ENCODE data around the gene HELZ2.
A peak's percentile ranks its signal among the peaks of the same experiment; 100 is the strongest.
"Not testable (repeated sequence)": the region's sequence is repeated elsewhere in the genome, so short reads cannot be mapped to it uniquely, and the experiment has no call there.

The HELZ2 gene, protein sequence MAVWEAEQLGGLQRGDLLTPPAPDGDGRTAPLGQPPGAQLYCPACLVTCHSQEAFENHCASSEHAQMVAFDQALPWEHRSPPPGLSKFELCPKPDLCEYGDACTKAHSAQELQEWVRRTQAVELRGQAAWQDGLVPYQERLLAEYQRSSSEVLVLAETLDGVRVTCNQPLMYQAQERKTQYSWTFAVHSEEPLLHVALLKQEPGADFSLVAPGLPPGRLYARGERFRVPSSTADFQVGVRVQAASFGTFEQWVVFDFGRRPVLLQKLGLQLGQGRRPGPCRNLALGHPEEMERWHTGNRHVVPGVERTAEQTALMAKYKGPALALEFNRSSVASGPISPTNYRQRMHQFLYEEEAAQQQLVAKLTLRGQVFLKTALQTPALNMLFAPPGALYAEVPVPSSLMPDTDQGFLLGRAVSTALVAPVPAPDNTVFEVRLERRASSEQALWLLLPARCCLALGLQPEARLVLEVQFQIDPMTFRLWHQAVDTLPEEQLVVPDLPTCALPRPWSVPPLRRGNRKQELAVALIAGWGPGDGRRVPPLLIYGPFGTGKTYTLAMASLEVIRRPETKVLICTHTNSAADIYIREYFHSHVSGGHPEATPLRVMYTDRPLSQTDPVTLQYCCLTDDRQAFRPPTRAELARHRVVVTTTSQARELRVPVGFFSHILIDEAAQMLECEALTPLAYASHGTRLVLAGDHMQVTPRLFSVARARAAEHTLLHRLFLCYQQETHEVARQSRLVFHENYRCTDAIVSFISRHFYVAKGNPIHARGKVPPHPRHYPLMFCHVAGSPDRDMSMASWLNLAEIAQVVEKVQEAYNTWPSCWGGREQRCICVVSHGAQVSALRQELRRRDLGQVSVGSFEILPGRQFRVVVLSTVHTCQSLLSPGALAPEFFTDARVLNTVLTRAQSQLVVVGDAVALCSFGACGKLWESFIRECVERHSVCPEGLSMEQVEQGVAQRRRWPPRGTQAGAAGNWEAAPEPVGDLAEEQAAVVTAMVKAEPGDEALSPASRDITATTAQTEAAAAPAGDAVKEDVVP (N-terminal part only)

DNA sequence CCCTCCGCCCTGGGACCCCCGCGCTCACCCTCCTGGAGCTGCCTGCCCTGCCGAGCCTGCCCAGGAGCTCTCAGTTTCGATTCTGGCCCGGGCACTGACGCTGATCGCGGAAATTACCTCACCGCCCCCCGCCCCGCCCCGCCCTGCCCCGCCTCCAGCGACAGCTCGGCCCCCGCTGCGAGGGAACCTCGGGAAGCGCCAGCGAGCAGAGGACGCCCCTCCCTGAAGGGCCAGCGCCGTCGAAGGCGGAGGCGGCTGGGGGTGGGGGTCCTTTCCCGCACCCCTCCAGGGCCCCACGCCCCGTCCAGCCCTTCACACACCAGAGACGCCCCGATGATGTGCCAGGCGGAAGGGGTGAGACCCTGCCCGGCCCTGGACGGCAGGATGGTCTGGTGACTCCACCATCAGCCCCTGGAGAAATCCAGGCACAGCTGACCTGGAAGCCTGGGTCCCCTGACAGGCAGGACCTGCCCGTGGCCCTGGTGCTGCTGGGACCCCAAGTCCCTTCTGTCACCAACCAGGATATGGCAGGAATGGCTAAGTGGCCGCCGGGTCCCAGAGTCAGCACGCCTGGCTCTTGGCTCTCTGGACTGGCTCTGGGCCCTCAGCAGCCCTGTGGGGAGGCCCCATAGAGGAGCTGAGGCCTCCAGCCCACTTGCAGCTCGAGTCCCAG is at the start of gene HELZ2:
HELZ2 (minus strand) TSS at position 84 of the 673 bp plus-strand sequence. CDS start 1,854 bp downstream, outside the sequence.
- DNase-seq = peak; percentile 60 to 76 (median 67)

DNA sequence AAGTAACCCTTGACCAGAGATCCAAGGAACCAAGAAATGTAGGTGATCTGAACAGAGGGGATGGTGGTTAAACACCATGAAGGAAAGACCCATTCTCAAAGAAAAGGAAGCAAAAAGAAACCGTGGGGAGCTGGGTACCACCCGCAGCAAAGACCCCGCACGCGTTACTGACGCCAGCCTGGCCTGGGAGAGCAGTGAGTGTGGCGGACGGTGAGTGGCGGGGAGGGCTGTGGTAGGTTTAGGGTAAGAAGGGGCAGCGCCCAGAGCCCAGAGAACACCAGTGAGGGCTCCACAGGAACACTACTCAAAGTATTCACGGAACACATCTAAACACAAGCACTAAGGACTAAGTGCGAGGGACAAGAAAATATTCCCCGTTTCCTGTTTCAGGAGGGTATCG is 48.7 kb upstream of the HELZ2 start:
- no peak for DNase-seq

DNA sequence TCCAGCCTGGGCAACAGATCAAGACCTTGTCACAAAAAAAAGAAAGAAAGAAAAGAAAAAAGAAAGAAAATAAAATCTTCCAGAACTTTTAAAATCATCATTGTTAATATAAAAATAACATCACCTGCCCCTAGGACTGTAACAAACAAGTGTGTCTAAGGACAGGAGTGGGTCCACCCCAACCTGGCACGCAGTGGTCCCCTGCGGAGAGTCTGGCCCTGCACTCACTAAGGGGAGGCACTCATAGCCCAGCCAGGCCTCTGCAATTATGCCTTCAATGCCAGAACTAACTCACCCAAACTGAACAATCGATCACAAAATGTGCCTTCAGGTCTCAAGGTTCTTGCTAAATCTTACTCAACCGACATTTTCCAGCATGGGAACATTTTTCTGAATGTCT is 48.1 kb upstream of the HELZ2 start:
- no peak for DNase-seq

DNA sequence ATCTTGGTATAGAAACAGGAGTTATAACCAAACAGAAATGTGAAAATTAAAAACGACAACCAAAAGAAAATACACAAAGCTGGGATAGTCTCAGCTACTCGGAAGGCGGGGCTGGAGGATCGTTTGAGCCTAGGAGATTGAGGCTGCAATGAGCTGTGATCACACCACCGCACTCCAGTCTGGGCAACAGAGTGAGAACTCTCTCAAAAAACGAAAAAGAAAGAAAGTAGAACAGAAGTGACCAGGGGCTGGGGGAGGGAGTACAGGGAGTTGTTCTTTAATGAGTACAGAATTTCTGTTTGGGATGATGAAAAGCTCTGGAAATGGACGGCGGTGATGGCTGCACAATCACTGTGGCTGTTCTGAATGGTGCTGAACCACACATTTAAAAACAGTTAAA is 47.0 kb upstream of the HELZ2 start:
- DNase-seq = no peak

DNA sequence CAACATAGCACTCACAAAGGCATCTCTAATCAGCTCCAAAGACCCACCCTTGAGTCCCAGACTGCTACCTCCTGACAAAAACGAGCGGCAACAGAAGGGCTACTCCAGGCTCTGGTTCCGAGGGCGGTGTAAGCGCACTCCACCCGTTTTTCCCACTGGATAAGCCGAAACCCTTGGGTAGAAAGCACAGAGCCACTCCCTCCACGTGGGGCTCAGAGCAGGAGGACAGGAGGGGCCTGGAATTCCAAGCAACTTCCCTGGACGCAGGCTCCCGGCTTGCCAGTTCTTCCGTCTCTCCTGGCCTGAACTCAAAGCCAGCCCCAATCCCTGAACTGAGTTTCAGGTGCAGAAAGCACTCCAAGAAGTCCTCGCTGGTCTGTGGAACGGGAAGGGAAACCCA is 45.5 kb upstream of the HELZ2 start:
- DNase-seq = no peak

DNA sequence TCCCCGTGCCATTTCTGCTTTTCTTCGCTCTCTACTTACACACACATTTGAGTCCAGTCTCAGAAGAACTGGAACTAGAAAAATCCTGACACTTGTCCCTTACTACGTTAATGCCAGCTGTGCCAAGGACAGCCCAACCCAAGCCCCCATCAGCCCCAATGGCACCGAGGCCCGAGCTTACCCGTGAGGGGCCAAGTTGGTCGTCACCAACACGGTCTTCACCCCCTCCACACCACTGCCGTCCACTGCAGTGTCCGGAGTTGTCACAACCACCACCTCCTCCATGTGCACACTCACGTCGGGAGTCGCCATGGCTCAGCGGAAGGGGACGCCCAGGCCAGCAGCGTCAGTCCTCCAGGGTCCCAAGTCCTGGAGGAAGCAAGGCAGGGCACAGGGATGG is 45.0 kb upstream of the HELZ2 start:
- DNase-seq = no peak

DNA sequence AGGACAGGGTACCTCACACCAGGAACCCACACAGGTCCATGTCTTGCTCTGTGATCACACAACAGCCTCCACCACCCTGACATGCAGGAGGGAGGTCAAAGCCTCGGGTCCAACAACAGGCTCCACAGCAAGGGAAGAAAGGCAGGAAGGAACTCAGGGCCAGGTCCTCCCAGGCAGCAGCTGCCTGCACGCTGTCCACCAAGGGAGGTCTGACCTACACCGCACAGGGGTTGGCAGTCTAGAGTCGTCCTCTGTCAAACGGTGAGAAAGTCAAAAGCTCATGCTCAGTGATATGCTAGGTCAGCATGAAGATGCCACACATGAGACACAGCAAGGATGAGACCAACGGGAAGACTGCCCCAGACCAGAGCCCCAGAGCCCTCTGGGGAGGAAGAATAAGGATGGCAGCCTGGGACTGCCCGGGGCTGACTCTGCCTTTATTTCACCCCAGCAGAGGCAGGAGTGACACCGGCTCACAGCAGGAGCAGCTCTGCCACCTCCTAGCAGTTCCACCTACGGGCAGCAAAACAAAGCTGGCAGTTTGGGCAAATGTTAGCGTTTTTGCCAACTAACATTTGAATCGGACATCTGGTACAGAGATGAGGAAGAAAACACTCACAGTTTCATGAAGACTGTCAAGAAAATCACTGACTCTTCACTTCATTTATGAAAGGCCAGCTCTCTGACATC is 44.4 kb upstream of the HELZ2 start:
- DNase-seq = no peak

DNA sequence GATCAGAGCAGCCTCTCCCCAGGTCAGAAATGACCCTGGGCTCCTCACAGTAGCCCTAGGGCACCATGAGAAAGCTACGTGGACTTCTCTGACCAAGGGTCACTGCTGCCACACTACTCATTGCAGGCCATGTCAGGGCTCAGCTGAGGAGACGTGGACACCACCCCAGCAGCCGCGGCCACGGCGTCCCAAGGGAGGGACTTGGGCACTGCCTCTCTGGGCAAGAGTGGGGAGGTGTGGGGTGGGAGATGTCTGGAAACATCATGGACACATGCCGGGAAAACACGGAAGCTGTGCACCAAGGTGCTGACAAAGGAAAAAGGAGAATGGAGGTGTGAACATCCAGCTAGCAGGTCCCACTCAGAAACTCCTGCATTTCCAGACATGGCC is 43.8 kb upstream of the HELZ2 start:
- DNase-seq = no peak

DNA sequence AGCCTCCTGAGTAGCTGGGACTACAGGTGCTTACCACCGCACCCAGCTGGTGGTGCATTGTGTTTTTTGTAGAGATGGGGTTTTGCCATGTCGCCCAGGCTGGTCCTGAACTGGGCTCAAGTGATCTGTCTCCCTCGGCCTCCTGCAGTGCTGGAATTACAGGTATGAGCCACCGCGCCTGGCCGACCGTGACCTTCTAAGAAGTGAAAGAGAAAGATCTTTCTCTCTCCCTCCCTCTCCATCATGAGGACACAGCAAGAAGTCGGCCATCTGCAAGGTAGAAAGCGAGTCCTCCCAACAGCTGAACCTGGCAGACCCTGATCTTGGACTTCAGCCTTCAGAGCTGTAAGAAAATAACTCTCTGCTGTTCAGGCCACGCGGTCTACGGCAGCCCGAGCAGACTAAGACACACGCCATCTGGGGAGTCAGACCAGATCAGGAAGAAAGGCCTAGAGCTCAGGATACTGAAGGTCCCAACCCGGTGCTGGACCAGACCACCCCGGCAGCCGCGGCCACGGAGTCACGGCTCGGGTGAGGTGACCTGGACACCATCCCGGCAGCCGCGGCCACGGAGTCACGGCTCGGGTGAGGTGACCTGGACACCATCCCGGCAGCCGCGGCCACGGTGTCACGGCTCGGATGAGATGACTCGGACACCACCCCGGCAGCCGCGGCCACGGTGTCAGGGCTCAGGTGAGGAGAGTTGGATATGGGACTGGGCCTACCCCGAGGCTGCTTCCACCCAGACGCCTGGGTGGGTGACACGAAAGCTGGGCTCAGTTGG is 43.2 kb upstream of the HELZ2 start:
- DNase-seq = no peak

DNA sequence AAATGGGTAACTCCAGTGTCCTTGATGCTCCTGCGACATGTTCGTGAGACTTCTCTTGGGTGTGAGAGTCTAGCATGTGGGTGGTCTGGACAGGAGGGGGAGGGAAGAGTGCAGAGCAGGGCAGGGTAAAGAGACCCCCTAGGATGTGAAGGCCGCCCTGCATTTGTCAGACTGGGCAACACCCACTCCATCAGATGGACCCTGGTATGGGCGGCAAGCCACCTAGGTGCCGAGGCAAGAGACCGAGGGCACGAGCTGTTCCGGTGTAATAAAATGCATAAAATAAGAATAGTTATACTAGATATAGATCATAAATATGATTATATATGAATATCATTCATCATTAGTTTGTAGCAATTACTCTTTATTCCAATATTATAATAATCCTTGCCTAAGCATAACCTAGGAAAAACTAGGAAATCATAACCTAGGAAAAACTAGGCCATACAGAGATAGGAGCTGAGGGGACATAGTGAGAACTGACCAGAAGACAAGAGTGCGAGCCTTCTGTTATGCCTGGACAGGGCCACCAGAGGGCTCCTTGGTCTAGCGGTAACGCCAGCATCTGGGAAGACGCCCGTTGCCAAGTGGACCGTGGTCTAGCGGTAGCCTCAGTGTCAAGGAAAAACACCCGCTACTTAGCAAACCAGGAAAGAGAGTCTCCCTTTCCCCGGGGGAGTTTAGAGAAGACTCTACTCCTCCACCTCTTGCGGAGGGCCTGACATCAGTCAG is 40.0 kb upstream of the HELZ2 start:
- DNase-seq = not testable (repeated sequence)

DNA sequence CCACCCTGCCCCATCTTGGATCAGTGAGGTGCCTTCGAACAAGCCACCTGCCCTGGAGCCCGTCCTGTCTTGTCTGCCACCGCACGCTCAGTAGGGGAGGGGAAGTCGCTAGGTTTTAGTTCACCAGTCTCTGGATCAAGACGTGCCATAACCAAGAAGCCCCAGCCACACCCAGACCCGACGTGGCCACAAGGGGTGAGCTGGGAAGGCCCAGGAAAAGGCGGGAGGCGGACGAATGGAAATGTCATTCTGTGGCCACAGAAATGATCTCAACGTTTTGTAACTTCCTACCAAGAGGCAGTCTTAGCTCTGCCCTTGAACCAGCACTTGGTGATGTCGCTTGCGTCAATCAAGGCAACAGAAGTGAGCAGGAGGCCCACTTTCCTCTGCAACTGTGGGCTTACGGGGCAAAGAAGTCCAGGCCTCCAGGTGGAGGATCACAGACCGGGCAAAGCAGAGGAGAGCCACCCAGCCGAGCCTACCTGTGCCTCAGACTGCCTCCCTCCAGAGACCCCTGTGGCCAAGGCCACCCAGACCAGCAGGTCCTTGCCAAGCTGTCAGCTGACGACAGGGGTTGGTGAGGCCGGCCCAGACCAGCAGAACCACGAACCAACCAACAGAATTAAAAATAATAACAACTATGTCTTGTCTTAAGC is 38.4 kb upstream of the HELZ2 start:
- no peak for DNase-seq

DNA sequence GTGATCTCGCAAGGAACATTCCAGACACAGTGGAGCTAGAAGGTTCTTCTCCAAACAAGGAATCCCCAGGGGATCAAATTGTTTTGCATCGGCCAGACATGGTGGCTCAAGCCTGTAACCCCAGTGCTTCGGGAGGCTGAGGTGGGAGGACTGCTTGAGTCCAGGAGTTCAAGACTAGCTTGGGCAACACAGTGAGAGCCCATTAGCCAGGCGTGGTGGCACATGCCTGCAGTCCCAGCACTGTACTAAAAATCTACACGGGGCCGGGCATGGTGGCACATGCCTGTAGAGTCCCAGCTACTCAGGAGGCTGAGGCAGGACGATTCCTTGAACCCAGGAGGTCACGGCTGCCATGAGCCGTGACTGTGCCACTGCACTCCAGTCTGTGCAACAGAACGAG is 37.6 kb upstream of the HELZ2 start:
- no peak for DNase-seq

DNA sequence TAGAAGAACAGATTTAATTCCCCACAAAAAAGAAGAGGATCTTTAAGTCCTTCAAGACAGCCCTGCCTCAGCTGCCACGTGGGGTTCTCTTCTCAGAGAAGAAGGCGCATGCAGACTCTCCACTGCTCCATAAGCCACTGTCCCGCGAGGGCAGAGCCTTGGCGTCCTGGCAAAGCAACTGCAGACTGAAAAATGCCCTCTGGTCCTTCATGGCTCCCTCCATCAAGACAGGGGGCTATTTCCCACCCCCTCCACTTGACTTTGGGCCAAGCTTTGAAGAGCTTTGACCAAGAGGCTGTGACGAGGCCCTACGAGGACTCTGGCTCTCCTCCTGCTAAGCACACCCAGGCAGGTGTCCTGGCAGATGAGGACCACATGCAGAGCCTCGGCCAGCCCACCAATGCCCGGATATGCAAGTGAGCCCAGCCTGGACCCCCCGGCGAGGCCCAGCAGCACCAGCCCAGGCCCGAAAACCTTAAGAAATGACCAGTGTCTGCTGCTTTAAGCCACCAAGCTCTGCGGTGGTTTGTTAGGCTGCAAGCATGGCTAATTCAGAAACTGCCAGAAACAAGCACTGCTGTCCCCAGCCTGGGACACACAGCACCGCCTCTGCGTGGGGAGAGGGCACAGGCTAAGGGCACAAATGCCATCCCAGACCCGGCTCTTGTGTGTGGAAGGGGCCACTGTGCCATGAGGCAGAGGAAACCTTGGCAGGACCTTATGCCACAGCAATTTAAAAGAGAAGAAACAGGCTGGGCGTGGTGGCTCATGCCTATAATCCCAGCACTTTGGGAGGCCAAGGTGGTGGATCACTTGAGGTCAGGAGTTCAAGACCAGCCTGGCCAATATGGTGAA is 36.8 kb upstream of the HELZ2 start:
- no peak for DNase-seq

DNA sequence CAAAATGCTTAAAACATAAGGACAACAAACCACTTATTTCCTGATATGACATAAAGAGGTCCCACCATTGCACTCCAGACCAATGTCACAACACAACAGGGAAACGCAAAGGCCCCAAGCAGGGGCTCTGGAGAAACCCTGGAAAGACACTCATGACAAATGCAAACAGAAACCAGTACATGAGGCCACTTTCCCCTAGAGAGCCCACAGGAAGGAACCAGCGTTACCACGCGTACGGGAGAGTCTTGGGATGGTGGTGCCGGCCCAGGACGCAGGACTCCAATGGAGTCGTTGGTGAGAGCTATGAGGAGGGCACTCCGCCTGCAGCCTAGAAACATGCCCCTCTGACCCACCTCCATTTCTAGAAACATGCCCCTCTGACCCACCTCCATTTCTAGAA is 32.6 kb upstream of the HELZ2 start:
- no peak for DNase-seq

DNA sequence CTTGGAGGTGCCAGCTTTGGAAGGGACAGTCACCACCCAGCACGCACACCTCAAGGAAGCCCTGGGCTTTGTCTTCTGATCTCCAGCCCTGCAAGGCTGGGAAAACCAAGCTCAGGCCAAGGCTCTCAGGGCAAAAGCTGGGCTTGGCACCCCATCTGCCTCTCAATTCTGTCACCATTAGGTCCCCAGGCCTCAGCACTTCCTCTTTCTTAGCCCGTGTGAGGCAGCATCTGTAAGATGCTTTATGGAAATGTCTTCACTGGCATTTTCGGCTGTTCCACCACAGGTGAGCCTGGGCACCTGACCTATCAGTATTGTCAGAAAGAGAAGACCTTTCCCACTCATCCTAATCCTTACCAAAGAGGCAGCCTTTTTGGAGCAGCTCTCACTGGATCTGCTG is 28.3 kb upstream of the HELZ2 start:
- no peak for DNase-seq

DNA sequence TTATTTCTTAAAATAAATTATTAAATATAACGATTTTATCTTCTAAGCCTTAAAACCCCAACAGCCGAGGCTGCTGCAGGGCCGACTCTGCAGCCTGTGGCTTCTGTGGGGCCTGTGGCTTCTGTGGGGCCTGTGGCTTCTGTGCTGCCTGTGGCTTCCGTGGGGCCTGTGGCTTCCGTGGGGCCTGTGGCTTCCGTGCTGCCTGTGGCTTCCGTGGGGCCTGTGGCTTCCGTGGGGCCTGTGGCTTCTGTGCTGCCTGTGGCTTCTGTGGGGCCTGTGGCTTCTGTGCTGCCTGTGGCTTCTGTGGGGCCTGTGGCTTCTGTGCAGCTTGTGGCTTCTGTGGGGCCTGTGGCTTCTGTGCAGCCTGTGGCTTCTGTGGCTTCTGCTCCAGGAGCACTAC is 27.6 kb upstream of the HELZ2 start:
- not testable (repeated sequence) for DNase-seq

DNA sequence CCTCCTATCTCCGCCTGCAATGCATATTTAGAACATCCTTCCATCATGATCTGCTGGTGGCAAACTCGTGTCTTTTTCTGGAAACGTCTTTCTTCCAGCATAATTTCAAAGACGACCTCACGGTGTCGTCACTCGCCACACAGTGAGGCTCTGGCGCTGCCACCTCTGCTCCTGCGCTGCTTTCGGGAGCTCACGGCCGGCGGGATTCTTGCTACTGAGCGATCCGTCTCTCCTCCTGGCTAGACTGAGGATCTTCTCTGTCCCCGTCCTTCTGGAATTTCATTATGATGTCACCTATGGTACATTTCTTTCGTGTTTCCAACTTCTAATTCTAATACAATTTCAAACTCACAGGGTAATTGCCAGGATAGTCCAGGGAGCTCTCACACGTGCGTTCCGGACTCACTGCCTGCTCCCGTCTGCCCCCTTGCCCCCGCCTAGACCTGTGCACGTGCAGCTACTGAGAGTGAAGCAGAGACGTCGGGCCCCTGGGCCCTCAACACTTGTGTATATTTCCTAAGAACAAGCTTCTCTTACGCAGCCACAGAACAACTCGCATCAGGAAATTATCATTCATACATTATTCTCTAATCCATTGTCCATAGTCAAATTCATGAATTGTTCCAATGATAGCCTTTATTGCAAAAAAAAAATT is 25.5 kb upstream of the HELZ2 start:
- DNase-seq = no peak

DNA sequence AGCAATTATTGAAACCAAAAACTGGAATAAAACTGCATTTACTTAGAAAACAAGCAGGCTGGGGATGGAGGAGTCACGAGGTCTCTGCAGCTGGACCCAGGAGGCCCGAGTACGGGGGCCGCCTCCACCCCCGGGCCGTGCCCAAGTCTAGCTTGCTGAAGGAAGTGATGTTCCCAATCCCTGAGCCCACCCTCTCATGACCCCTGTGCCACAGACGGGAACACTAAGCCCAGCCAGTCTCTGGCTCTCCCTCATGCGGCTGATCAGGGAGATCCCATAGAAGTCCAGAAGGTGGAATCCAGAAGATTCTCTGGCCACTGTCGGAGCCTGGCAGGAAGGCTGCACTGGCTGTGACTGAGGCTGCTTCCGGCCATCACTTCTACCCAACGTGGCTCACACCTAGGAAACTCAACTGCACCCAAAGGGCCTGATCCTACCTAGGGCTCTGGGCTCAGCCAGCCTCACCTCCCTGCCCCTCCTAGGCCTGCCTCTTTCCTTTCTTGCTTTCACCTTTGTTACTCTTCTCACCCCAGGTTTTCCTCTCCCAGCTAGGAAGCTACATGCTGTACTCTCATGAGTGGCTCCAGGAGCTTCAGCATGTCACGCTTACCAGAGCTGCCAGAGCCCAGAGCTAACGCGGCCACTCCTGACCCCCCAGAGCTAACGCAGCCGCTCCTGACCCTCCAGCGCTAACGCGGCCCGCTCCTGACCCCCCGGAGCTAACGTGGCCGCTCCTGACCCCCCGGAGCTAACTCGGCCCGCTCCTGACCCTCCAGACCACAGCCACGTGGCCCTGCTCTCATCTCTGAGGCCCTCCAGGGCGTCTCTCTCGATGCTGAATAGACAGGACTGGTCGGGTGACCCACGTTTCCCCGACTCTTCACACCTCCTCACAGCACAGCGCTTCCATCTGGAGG is 24.7 kb upstream of the HELZ2 start:
- no peak for DNase-seq
